BLaER1 (cell line): ENCODE measurements around the gene NPAT.

ENCODE experiments used
- H3K27ac ChIP-seq: shearing (Covaris generic); formaldehyde crosslinking; 2 replicates; pipeline ENCODE4 v1.8.1; 2022
- H3K27me3 ChIP-seq: shearing (Covaris generic); formaldehyde crosslinking; 2 replicates; pipeline ENCODE4 v1.8.1; 2022
- H3K36me3 ChIP-seq: shearing (Covaris generic); formaldehyde crosslinking; 2 replicates; pipeline ENCODE4 v1.8.1; 2022
- H3K4me1 ChIP-seq: shearing (Covaris generic); formaldehyde crosslinking; 2 replicates; pipeline ENCODE4 v1.8.1; 2022
- H3K4me2 ChIP-seq: shearing (Covaris generic); formaldehyde crosslinking; 2 replicates; pipeline ENCODE4 v1.8.1; 2022
- H3K4me3 ChIP-seq: shearing (Covaris generic); formaldehyde crosslinking; 2 replicates; pipeline ENCODE4 v1.8.1; 2022
- H3K9ac ChIP-seq: shearing (Covaris generic); formaldehyde crosslinking; 2 replicates; pipeline ENCODE4 v1.8.1; 2022
- H3K9me3 ChIP-seq: shearing (Covaris generic); formaldehyde crosslinking; 2 replicates; pipeline ENCODE4 v1.8.1; 2022
- H4K20me1 ChIP-seq: shearing (Covaris generic); formaldehyde crosslinking; 2 replicates; pipeline ENCODE4 v1.8.1; 2022
- Cebpa-rat ChIP-seq: shearing (Covaris generic); IDR thresholded peaks from 2 replicates; pipeline ENCODE4 v1.8.1; 2022

Gene NPAT

GRCh38 chr11:108235192-108235591 is 12.8 kb upstream of the NPAT start:
- H3K9me3 ChIP-seq = 0 out of 2 replicates have a peak, but pooled peaks cover 5% of the 10 kb centered on the region
- H3K4me2 ChIP-seq = no peak overlapping the region
- no peak for TF ChIP-seq Cebpa-rat
- H3K27ac ChIP-seq = peak overlapping the region; percentile 41; the same call in 1 of the 2 replicates
- H3K4me3 ChIP-seq = no peak overlapping the region
- H3K36me3 ChIP-seq = peaks cover 69% of the 10 kb centered on the region
- H3K9ac ChIP-seq = no peak overlapping the region
- no peaks in the 10 kb centered on the region for H4K20me1 ChIP-seq
- H3K27me3 ChIP-seq = no peaks in the 10 kb centered on the region
- H3K4me1 ChIP-seq = peaks cover 54% of the 10 kb centered on the region

GRCh38 chr11:108233277-108233945 is 11.0 kb upstream of the NPAT start:
- no peaks in the 10 kb centered on the region for H3K9me3 ChIP-seq
- no peak for TF ChIP-seq Cebpa-rat
- no peak overlapping the region for H3K9ac ChIP-seq
- H3K27me3 ChIP-seq = no peaks in the 10 kb centered on the region
- no peaks in the 10 kb centered on the region for H4K20me1 ChIP-seq
- H3K36me3 ChIP-seq = peaks cover 72% of the 10 kb centered on the region
- no peak overlapping the region for H3K4me3 ChIP-seq
- no peak overlapping the region; the same call in 1 of the 2 replicates for H3K27ac ChIP-seq
- H3K4me1 ChIP-seq = peaks cover 36% of the 10 kb centered on the region
- no peak overlapping the region for H3K4me2 ChIP-seq

DNA sequence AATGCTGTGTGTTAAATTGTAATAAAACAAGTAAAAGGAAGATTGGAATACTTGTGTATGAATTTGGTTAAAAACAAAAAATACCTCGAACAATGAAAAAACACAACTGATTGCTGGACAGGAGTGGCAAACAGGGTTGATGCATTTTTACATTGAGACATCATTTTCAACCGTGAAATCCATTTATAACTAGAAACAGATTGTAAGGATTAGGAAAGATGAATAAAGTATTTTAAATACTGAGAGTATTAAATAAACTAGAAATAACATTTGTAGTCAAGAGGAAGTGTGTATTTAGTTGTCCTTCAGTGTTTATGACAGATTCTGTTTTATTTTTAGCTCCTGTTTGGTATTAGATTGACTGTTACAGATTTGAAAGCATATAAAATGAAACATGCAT is 5.8 kb upstream of the NPAT start:
- no peak overlapping the region for H3K9ac ChIP-seq
- no peak overlapping the region for H3K4me2 ChIP-seq
- H4K20me1 ChIP-seq = no peaks in the 10 kb centered on the region
- no peak overlapping the region for H3K4me3 ChIP-seq
- H3K27me3 ChIP-seq = no peaks in the 10 kb centered on the region
- no peak for TF ChIP-seq Cebpa-rat
- peaks cover 58% of the 10 kb centered on the region for H3K36me3 ChIP-seq
- H3K27ac ChIP-seq = no peak overlapping the region
- no peaks in the 10 kb centered on the region for H3K9me3 ChIP-seq
- H3K4me1 ChIP-seq = peaks cover 34% of the 10 kb centered on the region

GRCh38 chr11:108226036-108226435 is 3.6 kb upstream of the NPAT start:
- no peaks in the 10 kb centered on the region for H3K9me3 ChIP-seq
- no peak overlapping the region for H3K9ac ChIP-seq
- no peak for TF ChIP-seq Cebpa-rat
- H3K27ac ChIP-seq = peak overlapping the region; percentile 92; the same call in 1 of the 2 replicates
- peaks cover 36% of the 10 kb centered on the region for H3K36me3 ChIP-seq
- H3K4me3 ChIP-seq = no peak overlapping the region
- H4K20me1 ChIP-seq = peaks cover 11% of the 10 kb centered on the region
- peaks cover 35% of the 10 kb centered on the region for H3K4me1 ChIP-seq
- no peaks in the 10 kb centered on the region for H3K27me3 ChIP-seq
- peak overlapping the region; percentile 91 for H3K4me2 ChIP-seq

DNA sequence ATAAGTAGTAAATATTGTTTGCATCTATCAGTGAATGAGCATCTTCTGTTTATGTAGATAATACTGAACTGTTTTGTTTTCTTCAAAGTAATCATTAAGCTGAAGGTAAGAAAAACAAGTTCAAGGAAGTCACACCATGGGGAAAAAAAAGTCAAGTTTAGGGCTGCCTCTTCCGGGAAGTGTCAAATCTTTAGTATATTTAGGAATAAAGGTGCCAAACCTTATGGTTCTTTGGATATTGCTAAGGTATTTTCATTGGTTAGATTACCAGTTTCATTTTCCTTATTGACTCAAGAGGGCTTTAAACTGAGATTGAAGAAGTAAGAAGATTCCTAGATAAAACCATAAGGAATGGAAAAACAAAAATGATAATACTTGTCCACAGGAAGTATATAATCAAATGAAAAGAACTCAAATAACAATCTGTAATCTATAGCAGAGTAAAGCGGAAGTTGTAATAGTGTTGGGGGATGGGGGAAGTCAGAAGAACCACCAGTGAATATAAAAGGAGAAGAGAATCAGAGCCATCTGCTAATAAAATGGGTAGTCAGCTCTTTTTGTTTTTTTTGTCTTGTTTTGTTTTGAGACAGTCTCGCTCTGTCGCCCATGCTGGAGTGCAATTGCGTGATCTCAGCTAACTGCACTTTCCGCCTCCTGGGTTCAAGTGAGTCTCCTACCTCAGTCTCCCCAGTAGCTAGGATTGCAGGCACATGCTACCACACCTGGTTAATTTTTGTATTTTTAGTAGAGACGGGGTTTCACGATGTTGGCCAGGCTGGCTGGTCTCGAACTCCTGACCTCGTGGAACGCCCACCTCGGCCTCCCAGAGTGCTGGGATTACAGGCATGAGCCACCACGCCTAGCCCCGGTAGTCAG is 2.7 kb upstream of the NPAT start:
- peak overlapping the region; percentile 92 for H3K27ac ChIP-seq
- H3K9ac ChIP-seq = peak overlapping the region; percentile 93
- no peaks in the 10 kb centered on the region for H3K27me3 ChIP-seq
- peaks cover 20% of the 10 kb centered on the region for H4K20me1 ChIP-seq
- peak overlapping the region; percentile 88 for H3K4me3 ChIP-seq
- no peak for TF ChIP-seq Cebpa-rat
- peak overlapping the region; percentile 91 for H3K4me2 ChIP-seq
- H3K4me1 ChIP-seq = peaks cover 44% of the 10 kb centered on the region
- H3K9me3 ChIP-seq = no peaks in the 10 kb centered on the region
- peaks cover 27% of the 10 kb centered on the region for H3K36me3 ChIP-seq

- Histone ChIP-seq H3K9ac (peak overlapping the region; percentile 93), H3K36me3 (peaks cover 24% of the 10 kb centered on the region), H3K4me1 (peaks cover 52% of the 10 kb centered on the region), H3K27me3 (no peaks in the 10 kb centered on the region), H3K4me2 (peak overlapping the region; percentile 91), H4K20me1 (peaks cover 28% of the 10 kb centered on the region), H3K27ac (peak overlapping the region; percentile 92), H3K4me3 (peak overlapping the region; percentile 88), H3K9me3 (no peaks in the 10 kb centered on the region)
- no peak for TF ChIP-seq Cebpa-rat
These were observed 1.9 kb upstream of the NPAT start for GRCh38 chr11:108224366-108224765.

- Histone ChIP-seq H3K9me3 (no peaks in the 10 kb centered on the region), H3K4me3 (peak overlapping the region; percentile 88), H3K4me1 (peaks cover 58% of the 10 kb centered on the region), H3K36me3 (peaks cover 21% of the 10 kb centered on the region; the same call in 1 of the 2 replicates), H3K27me3 (no peaks in the 10 kb centered on the region), H3K4me2 (peak overlapping the region; percentile 91), H3K9ac (peak overlapping the region; percentile 93), H3K27ac (peak overlapping the region; percentile 92), H4K20me1 (peaks cover 36% of the 10 kb centered on the region)
- TF ChIP-seq Cebpa-rat = no peak
These were observed 1.1 kb upstream of the NPAT start for GRCh38 chr11:108223348-108224149.

GRCh38 chr11:108221911-108222573 is 396 bp downstream of the NPAT start:
- peak overlapping the region; percentile 81 for H3K4me2 ChIP-seq
- H3K4me3 ChIP-seq = peak overlapping the region; percentile 88
- H3K27me3 ChIP-seq = no peaks in the 10 kb centered on the region
- no peaks in the 10 kb centered on the region for H3K9me3 ChIP-seq
- peaks cover 57% of the 10 kb centered on the region for H3K4me1 ChIP-seq
- H4K20me1 ChIP-seq = peaks cover 49% of the 10 kb centered on the region
- peak overlapping the region; percentile 90 for H3K27ac ChIP-seq
- H3K9ac ChIP-seq = peak overlapping the region; percentile 94
- peaks cover 17% of the 10 kb centered on the region; the same call in 1 of the 2 replicates for H3K36me3 ChIP-seq
- no peak for TF ChIP-seq Cebpa-rat

DNA sequence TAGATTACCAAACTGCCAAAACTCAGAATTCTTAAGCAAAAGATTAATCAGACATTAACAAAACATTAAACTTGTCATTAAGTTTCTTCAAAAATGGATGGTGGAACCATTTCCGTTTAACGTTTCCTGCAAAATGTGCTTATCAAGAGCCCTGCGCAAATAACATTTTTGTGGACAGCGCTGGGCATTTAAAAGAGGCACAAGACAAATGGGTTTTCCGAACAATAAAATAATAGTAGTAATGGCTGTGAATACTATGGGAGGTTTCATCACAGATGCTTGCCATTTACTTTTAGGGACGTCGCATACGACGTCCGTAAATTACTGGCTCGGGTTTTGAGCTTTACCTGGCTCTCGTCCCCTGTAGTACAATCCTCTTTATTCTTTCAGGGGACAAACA is 1.1 kb downstream of the NPAT start:
- Histone ChIP-seq H3K27ac (peak overlapping the region; percentile 90), H3K9ac (peak overlapping the region; percentile 94), H3K36me3 (peaks cover 15% of the 10 kb centered on the region; the same call in 1 of the 2 replicates), H3K4me3 (peak overlapping the region; percentile 88), H3K9me3 (no peaks in the 10 kb centered on the region), H3K4me2 (peak overlapping the region; percentile 81), H4K20me1 (peaks cover 52% of the 10 kb centered on the region), H3K4me1 (peaks cover 50% of the 10 kb centered on the region), H3K27me3 (no peaks in the 10 kb centered on the region)
- no peak for TF ChIP-seq Cebpa-rat
